Astrocyte (in vitro differentiated cells and primary cell): ENCODE measurements around the gene EN2. TPM values are rescaled to one million over a fixed set of nuclear protein-coding genes. Genes with fewer than 3 reads are reported as not detected.

ENCODE experiments used
- DNase-seq: peaks from one replicate; pipeline ENCODE4 v3.0.0-alpha.2; 2010; ENCODE audit warnings: low read depth
- FAIRE-seq: peaks from 2 replicates; lab custom pipeline; 2011; peaks lifted over from hg19 to GRCh38; lab: Jason Lieb, UNC
- H2AFZ ChIP-seq: 2 replicates; pipeline ENCODE4 v1.6.0; 2012; ENCODE audit warnings: low read depth, low read length, inconsistent platforms
- H3K27ac ChIP-seq: 2 replicates; pipeline ENCODE4 v1.5.1; 2011; ENCODE audit warnings: low read depth, low read length, inconsistent platforms
- H3K27me3 ChIP-seq: 2 replicates; pipeline ENCODE4 v1.6.0; 2011; ENCODE audit warnings: low read length, inconsistent platforms; ENCODE audit not compliant: insufficient read depth
- H3K36me3 ChIP-seq: 2 replicates; pipeline ENCODE4 v1.5.1; 2011; ENCODE audit warnings: low read length, inconsistent platforms; ENCODE audit not compliant: insufficient read depth
- H3K4me1 ChIP-seq: 2 replicates; pipeline ENCODE4 v1.5.1; 2011; ENCODE audit warnings: low read length, inconsistent platforms; ENCODE audit not compliant: insufficient read depth
- H3K4me2 ChIP-seq: 2 replicates; pipeline ENCODE4 v1.6.0; 2012; ENCODE audit warnings: low read length, inconsistent platforms
- H3K4me3 ChIP-seq: 2 replicates; pipeline ENCODE4 v1.5.1; 2011; ENCODE audit warnings: low read depth, mild to moderate bottlenecking, low read length, inconsistent platforms; ENCODE audit not compliant: insufficient read depth
- H3K79me2 ChIP-seq: 2 replicates; pipeline ENCODE4 v1.6.0; 2012; ENCODE audit warnings: mild to moderate bottlenecking, low read length, inconsistent platforms; ENCODE audit not compliant: insufficient read depth
- H3K9ac ChIP-seq: 2 replicates; pipeline ENCODE4 v1.6.0; 2012; ENCODE audit warnings: mild to moderate bottlenecking, low read length, inconsistent platforms
- H3K9me3 ChIP-seq: 2 replicates; pipeline ENCODE4 v1.5.1; 2012; ENCODE audit warnings: low read depth, mild to moderate bottlenecking, low read length, inconsistent platforms; ENCODE audit not compliant: insufficient read depth
- H4K20me1 ChIP-seq: 2 replicates; pipeline ENCODE4 v1.6.0; 2012; ENCODE audit warnings: low read length, inconsistent platforms; ENCODE audit not compliant: insufficient read depth
- H3K27ac Mint-ChIP-seq: one replicate; pipeline ENCODE4 v1.8.0; 2021; ENCODE audit warnings: mild to moderate bottlenecking, mixed read lengths; ENCODE audit not compliant: unreplicated experiment
- H3K27me3 Mint-ChIP-seq: one replicate; pipeline ENCODE4 v1.8.0; 2021; ENCODE audit warnings: low read depth, mixed read lengths; ENCODE audit not compliant: unreplicated experiment
- H3K36me3 Mint-ChIP-seq: one replicate; pipeline ENCODE4 v1.8.0; 2021; ENCODE audit warnings: low read depth, mixed read lengths; ENCODE audit not compliant: unreplicated experiment
- H3K4me1 Mint-ChIP-seq: one replicate; pipeline ENCODE4 v1.8.0; 2021; ENCODE audit warnings: low read depth, mixed read lengths; ENCODE audit not compliant: unreplicated experiment
- H3K4me3 Mint-ChIP-seq: one replicate; pipeline ENCODE4 v1.8.0; 2021; ENCODE audit warnings: mild to moderate bottlenecking, moderate library complexity, mixed read lengths; ENCODE audit not compliant: unreplicated experiment
- H3K9me3 Mint-ChIP-seq: one replicate; pipeline ENCODE4 v1.8.0; 2021; ENCODE audit warnings: mild to moderate bottlenecking, mixed read lengths; ENCODE audit not compliant: unreplicated experiment
- EZH2 ChIP-seq: IDR thresholded peaks from 2 replicates; pipeline ENCODE4 v1.6.1; 2012; ENCODE audit warnings: mild to moderate bottlenecking, low read length, inconsistent platforms; ENCODE audit not compliant: insufficient read depth
- total RNA-seq: library from RNA; stranded (reverse); gene quantifications from 2 replicates; pipeline ENCODE4 v1.2.1, GENCODE V29; 2021
- TF ChIP-seq, protein P1 (sequence below): IDR thresholded peaks from 2 replicates; pipeline ENCODE4 v1.5.1; 2011; ENCODE audit warnings: low read depth, mild to moderate bottlenecking, inconsistent platforms, low read length, moderate library complexity; ENCODE audit not compliant: insufficient read depth

The EN2 gene
- total RNA-seq, 1 donor from 2014 or later = not detected

DNA sequence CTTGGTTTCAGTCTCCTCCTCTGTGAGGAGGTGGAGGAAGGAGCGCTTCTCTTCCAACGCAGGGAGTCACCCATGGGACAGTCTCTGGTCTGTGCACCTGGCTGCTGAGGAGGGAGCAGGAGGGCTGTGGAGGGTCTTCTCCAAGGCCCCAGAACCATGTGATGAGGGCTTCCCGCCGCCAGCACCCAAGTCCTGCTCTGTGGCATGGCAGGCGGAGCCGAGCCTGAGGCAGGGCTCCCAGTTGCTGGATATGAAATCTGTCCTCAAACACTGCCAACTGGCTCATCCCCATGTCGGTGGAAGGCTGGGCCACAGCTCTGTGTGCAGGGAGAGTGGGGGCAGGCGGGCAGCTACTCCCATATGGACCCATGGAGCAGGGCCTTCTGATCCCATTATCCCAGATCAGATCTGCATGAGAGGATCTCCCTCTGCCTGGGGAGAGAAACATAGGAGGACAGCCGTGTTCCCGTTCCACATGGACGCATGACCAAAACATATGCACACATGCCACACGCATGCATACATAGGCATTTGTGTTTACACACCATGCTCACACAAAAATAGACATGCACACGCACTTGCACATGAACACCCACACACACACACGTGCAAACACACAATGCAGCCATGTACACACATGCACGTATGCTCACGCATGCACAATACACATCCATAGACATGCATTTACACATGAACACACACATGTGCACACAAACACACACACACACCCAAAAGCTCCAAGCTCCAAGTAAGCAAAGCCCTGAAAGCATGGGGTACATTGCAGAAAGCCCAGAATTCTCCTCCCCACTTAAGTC lies 38.8 kb upstream of the EN2 start:
- FAIRE-seq = no peak
- H3K9me3 Mint-ChIP-seq = peaks cover 3% of the 10 kb centered on the region

DNA sequence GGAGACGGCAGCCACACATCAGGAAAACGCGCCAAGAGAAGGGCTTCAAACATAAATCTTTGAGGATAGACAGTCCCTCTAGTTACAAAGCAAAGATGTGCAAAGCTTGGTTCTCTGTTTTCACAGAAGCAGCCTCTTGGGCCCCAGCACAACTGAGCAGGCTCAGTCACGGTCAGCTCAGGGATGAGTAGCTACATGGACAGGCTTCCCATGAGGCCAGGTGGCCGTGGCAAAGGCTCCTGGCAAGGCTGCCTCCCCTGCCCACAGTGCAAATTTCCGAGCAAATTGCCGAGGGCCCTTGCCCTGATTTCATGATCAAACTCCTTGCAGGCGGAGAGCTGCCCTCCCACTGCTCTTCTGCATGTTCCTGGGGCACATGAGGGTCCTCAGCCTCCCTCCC lies 37.8 kb upstream of the EN2 start:
- Mint-ChIP-seq H3K4me3 (no peak overlapping the region), H3K9me3 (peaks cover 3% of the 10 kb centered on the region), H3K27ac (no peak overlapping the region), H3K4me1 (no peaks in the 10 kb centered on the region), H3K27me3 (peaks cover 92% of the 10 kb centered on the region), H3K36me3 (no peaks in the 10 kb centered on the region)
- H3K79me2 ChIP-seq = no peaks in the 10 kb centered on the region
- no peak overlapping the region for H3K4me3 ChIP-seq
- DNase-seq = no peak
- H3K27ac ChIP-seq = no peak overlapping the region
- H3K27me3 ChIP-seq = no peaks in the 10 kb centered on the region
- H3K9me3 ChIP-seq = no peaks in the 10 kb centered on the region
- H2AFZ ChIP-seq = no peak overlapping the region
- H3K4me1 ChIP-seq = no peaks in the 10 kb centered on the region
- no peaks in the 10 kb centered on the region for H3K36me3 ChIP-seq
- TF ChIP-seq, protein P1, sequence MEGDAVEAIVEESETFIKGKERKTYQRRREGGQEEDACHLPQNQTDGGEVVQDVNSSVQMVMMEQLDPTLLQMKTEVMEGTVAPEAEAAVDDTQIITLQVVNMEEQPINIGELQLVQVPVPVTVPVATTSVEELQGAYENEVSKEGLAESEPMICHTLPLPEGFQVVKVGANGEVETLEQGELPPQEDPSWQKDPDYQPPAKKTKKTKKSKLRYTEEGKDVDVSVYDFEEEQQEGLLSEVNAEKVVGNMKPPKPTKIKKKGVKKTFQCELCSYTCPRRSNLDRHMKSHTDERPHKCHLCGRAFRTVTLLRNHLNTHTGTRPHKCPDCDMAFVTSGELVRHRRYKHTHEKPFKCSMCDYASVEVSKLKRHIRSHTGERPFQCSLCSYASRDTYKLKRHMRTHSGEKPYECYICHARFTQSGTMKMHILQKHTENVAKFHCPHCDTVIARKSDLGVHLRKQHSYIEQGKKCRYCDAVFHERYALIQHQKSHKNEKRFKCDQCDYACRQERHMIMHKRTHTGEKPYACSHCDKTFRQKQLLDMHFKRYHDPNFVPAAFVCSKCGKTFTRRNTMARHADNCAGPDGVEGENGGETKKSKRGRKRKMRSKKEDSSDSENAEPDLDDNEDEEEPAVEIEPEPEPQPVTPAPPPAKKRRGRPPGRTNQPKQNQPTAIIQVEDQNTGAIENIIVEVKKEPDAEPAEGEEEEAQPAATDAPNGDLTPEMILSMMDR = no peak
- TF ChIP-seq EZH2 = no peak
- H4K20me1 ChIP-seq = no peaks in the 10 kb centered on the region
- FAIRE-seq = no peak
- H3K9ac ChIP-seq = no peak overlapping the region
- H3K4me2 ChIP-seq = no peak overlapping the region

More for the DNA sequence above, 38.8 kb upstream of the EN2 start:
- Mint-ChIP-seq H3K27me3 (peaks cover 90% of the 10 kb centered on the region), H3K4me1 (no peaks in the 10 kb centered on the region), H3K4me3 (no peak overlapping the region), H3K27ac (no peak overlapping the region), H3K36me3 (no peaks in the 10 kb centered on the region)
- Histone ChIP-seq H3K4me2 (no peak overlapping the region), H3K9me3 (no peaks in the 10 kb centered on the region), H4K20me1 (no peaks in the 10 kb centered on the region), H3K4me1 (no peaks in the 10 kb centered on the region), H3K79me2 (no peaks in the 10 kb centered on the region), H3K36me3 (no peaks in the 10 kb centered on the region), H3K9ac (no peak overlapping the region), H3K27me3 (no peaks in the 10 kb centered on the region), H2AFZ (no peak overlapping the region), H3K27ac (no peak overlapping the region), H3K4me3 (no peak overlapping the region)
- no peak for DNase-seq
- no peak for TF ChIP-seq EZH2
- TF ChIP-seq, protein P1 = no peak

DNA sequence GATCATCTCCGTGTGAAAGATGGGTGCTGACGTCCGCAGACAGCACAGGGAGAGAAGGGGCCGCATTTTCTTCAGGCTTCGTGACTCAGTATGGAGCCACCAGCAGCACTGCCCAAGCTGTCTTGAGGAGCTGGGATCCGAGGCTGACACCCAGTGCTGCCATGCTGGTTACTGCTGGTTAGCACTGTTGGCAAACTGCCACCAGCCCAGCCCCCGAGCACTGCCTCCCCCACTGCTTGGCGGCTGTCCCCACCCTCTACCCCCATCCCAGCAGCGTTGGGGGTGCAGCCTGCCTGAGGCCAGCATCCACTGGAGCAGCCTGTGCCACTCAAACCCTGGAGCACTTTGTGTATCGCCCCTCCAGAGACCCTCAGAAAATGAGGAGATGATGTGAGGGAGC lies 35.8 kb upstream of the EN2 start:
- H3K27me3 ChIP-seq = no peaks in the 10 kb centered on the region
- no peak overlapping the region for H3K4me3 Mint-ChIP-seq
- H3K4me2 ChIP-seq = no peak overlapping the region
- peaks cover 3% of the 10 kb centered on the region for H3K9me3 Mint-ChIP-seq
- peaks cover 91% of the 10 kb centered on the region for H3K27me3 Mint-ChIP-seq
- no peaks in the 10 kb centered on the region for H3K79me2 ChIP-seq
- no peak overlapping the region for H3K27ac ChIP-seq
- no peak for TF ChIP-seq EZH2
- TF ChIP-seq, protein P1 = no peak
- no peaks in the 10 kb centered on the region for H3K36me3 Mint-ChIP-seq
- no peaks in the 10 kb centered on the region for H3K36me3 ChIP-seq
- FAIRE-seq (no peak), DNase-seq (no peak)
- H3K9ac ChIP-seq = no peak overlapping the region
- no peaks in the 10 kb centered on the region for H3K4me1 Mint-ChIP-seq
- no peak overlapping the region for H3K4me3 ChIP-seq
- H3K4me1 ChIP-seq = no peaks in the 10 kb centered on the region
- H4K20me1 ChIP-seq = no peaks in the 10 kb centered on the region
- no peak overlapping the region for H3K27ac Mint-ChIP-seq
- no peak overlapping the region for H2AFZ ChIP-seq
- no peaks in the 10 kb centered on the region for H3K9me3 ChIP-seq
